GM12891 (cell line): ENCODE measurements around the gene HEATR1.
"Not testable (repeated sequence)": the region's sequence is repeated elsewhere in the genome, so short reads cannot be mapped to it uniquely, and the experiment has no call there.

Experiments used
- DNase-seq: peaks from one replicate; pipeline ENCODE4 v3.0.0; 2011; ENCODE audit warnings: low spot score; ENCODE audit not compliant: insufficient read length
- FAIRE-seq: peaks from 2 replicates; lab custom pipeline; 2011; peaks lifted over from hg19 to GRCh38; lab: Jason Lieb, UNC
- PAX5 ChIP-seq: IDR thresholded peaks from 2 replicates; pipeline ENCODE4 v1.6.1; 2011; ENCODE audit warnings: low read length, moderate library complexity, mild to moderate bottlenecking; ENCODE audit not compliant: insufficient read depth, severe bottlenecking
- POLR2A ChIP-seq: IDR thresholded peaks from 2 replicates; pipeline ENCODE4 v1.6.1; 2011; ENCODE audit warnings: low read depth, low read length, control low read depth
- POLR2AphosphoS5 ChIP-seq: IDR thresholded peaks from 2 replicates; pipeline ENCODE4 v1.6.1; 2011; ENCODE audit warnings: low read depth, low read length, control low read depth
- POU2F2 ChIP-seq: IDR thresholded peaks from 2 replicates; pipeline ENCODE4 v1.6.1; 2011; ENCODE audit warnings: low read depth, mild to moderate bottlenecking, control low read depth, low read length, moderate library complexity
- SPI1 ChIP-seq: IDR thresholded peaks from 2 replicates; pipeline ENCODE4 v1.6.1; 2011; ENCODE audit warnings: low read depth, low read length, control low read depth
- TAF1 ChIP-seq: IDR thresholded peaks from 2 replicates; pipeline ENCODE4 v1.6.1; 2011; ENCODE audit warnings: low read depth, low read length, control low read depth

Gene HEATR1

GRCh38 chr1:236602171-236602570, 2.1 kb downstream of the HEATR1 start:
- TF ChIP-seq TAF1 (no peak), PAX5 (no peak), POU2F2 (no peak), POLR2A (no peak), POLR2AphosphoS5 (no peak), SPI1 (no peak)
- DNase-seq (no peak), FAIRE-seq (no peak)

GRCh38 chr1:236590553-236591150, 13.7 kb downstream of the HEATR1 start:
- no peak for TF ChIP-seq PAX5
- TF ChIP-seq TAF1: no peak
- TF ChIP-seq POLR2A: no peak
- no peak for FAIRE-seq
- no peak for DNase-seq

GRCh38 chr1:236589531-236589930, 14.8 kb downstream of the HEATR1 start:
- no peak for DNase-seq
- TF ChIP-seq SPI1 (no peak), POU2F2 (no peak), POLR2AphosphoS5 (no peak), POLR2A (no peak), PAX5 (no peak), TAF1 (no peak)
- no peak for FAIRE-seq

- no peak for TF ChIP-seq TAF1
- TF ChIP-seq SPI1: no peak
- no peak for TF ChIP-seq POU2F2
- no peak for TF ChIP-seq POLR2A
- TF ChIP-seq PAX5: no peak
- no peak for TF ChIP-seq POLR2AphosphoS5
- FAIRE-seq (no peak), DNase-seq (no peak)
Observed at GRCh38 chr1:236581528-236581927, 22.8 kb downstream of the HEATR1 start.

- FAIRE-seq: peak; percentile 45
Observed at GRCh38 chr1:236580404-236580803, 23.9 kb downstream of the HEATR1 start.

GRCh38 chr1:236578661-236579060, 25.7 kb downstream of the HEATR1 start:
- FAIRE-seq (no peak), DNase-seq (no peak)
- TF ChIP-seq POU2F2: no peak
- no peak for TF ChIP-seq TAF1

More at GRCh38 chr1:236580404-236580803, 23.9 kb downstream of the HEATR1 start:
- not testable (repeated sequence) for DNase-seq

GRCh38 chr1:236577041-236577440, 27.3 kb downstream of the HEATR1 start:
- FAIRE-seq, DNase-seq: not testable (repeated sequence)

GRCh38 chr1:236576004-236576403, 28.3 kb downstream of the HEATR1 start:
- DNase-seq (no peak), FAIRE-seq (no peak)
- TF ChIP-seq PAX5 (no peak), POU2F2 (no peak)

- no peak for DNase-seq
- no peak for FAIRE-seq
Observed at GRCh38 chr1:236575523-236575922, 28.8 kb downstream of the HEATR1 start.

GRCh38 chr1:236568285-236568894, 35.9 kb downstream of the HEATR1 start:
- FAIRE-seq (peak; percentile 57), DNase-seq (no peak)
- no peak for TF ChIP-seq SPI1
- no peak for TF ChIP-seq POLR2A
- TF ChIP-seq POLR2AphosphoS5: no peak
- TF ChIP-seq PAX5: no peak
- TF ChIP-seq POU2F2: no peak
- TF ChIP-seq TAF1: no peak

More at GRCh38 chr1:236575523-236575922, 28.8 kb downstream of the HEATR1 start:
- TF ChIP-seq POLR2A: no peak
- TF ChIP-seq PAX5: no peak
- TF ChIP-seq SPI1: no peak
- TF ChIP-seq POLR2AphosphoS5: no peak
- TF ChIP-seq TAF1: no peak
- no peak for TF ChIP-seq POU2F2

- TF ChIP-seq TAF1: no peak
- TF ChIP-seq PAX5: no peak
- TF ChIP-seq POU2F2: no peak
- TF ChIP-seq POLR2AphosphoS5: no peak
- TF ChIP-seq SPI1: no peak
- FAIRE-seq (no peak), DNase-seq (no peak)
Observed at GRCh38 chr1:236565530-236565929, 38.8 kb downstream of the HEATR1 start.
